ENCODE measurements around the gene CCDC136.

- no peak for TF ChIP-seq CTCF (IDR thresholded peaks at IDR 0.05)
- no peak for TF ChIP-seq POLR2AphosphoS5 (IDR thresholded peaks at IDR 0.05; ENCODE audit: low read depth, low read length)
- no peak for TF ChIP-seq SIN3A (IDR thresholded peaks at IDR 0.05; ENCODE audit: borderline replicate concordance, insufficient read depth, low read depth, low read length)
Observed at GRCh38 chr7:128835231-128835751, 43.5 kb downstream of the CCDC136 start.

All from Panc1 (cell line).